HK-2 (cell line): ENCODE measurements around the gene EIF5A2.

Experiments
- DNase-seq: peaks from one replicate; pipeline ENCODE4 v3.0.0-alpha.2; 2018; ENCODE audit not compliant: unreplicated experiment

EIF5A2 gene

DNA sequence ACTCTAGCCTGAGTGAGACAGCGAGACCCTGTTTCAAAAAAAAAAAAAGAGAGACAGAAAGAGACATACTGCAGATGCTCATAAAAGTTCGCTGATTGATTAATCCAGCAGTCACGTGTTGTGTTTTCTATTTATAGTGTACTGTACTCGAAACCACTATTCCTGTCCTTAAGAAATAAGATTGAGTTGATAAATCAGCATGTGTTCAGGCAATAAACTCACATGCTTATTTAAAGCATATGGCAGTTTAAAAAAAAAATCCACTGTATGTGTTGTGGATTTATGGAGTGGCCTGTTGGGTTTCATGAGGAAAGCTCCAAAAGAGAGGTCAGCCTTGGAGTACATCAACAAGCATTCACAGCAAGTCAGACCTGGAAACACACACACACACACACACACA lies 56.1 kb downstream of the EIF5A2 start:
- no peak for DNase-seq

DNA sequence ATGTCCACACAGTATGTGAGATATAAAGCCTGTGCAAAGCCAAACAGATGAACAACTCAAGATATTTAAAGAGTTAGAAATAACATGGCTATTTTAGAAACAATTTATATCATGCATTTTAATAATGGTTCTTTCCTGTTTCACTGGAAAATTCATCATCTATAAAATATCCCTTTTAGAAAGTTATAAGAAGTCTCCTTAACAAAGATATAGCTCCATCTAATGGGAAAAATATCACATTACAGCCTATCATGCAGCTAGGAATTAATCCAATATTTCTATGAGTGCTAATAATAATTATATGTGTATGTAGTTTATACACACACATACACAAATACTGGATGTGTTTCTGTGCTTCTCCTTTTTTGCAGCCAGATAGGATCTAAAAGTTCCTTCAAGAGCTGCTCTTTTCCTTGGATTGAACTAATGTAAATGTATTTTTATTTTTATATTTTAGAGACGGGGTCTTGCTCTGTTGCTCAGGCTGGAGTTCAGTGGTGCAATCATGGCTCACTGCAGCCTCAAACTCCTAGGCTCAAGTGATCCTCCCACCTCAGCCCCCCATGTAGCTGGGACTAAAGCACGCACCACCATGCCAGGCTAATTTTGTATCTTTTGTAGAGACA lies 60.0 kb downstream of the EIF5A2 start:
- DNase-seq = no peak

DNA sequence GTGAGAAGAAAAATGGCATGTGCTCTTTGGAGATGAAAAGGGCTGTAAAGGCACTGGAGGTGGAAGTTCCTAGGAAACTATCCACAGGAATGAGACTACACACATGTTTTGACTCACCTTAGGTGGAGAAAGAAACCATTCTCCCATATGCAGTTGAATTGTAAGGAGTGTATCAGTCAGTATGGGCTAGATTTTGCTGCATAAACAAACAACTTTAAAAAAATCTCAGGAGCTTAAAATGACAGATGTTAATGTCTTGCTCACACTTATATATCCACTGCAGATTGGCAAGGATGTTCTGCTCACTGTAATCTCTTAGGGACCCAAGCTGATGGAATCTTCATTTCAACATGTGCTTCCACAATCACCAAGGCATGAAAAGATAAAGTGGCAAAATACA lies 64.1 kb downstream of the EIF5A2 start:
- no peak for DNase-seq

GRCh38 chr3:170840291-170840859 lies 68.1 kb downstream of the EIF5A2 start:
- DNase-seq = no peak

DNA sequence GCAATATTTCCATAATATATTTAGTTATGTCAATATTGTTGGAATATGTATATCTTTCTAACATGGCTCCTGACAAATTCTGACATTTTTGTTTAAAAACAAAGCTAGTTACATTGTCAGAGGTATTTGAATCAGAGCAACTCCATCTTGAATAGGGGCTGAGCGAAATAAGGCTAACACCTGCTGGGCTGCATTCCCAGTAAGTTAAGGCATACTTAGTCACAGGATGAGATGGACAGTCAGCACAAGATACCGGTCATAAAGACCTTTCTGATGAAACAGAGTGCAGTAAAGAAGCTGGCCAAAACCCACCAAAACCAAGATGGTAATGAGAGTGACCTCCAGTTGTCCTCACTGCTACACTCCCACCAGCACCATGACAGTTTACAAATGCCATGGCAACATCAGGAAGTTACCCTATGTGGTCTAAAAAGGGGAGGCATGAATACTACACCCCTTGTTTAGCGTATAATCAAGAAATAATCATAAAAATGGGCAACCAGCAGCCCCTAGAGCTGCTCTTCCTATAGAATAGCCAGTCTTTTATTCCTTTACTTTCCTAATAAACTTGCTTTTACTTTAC lies 68.8 kb downstream of the EIF5A2 start:
- no peak for DNase-seq
